HAP-1 (cell line): ENCODE results near the gene PRKCH.

Experiments
- DNase-seq, 2 experiments: peaks; one replicate each; pipeline ENCODE4 v3.0.0-alpha.2; 2016 to 2020; ENCODE audit warnings: low spot score in 2 of 2
- H3K27me3 ChIP-seq: fragments of 250-450 bp; sonication (Bioruptor Pico); 2 replicates; pipeline ENCODE4 v1.5.1; 2020; ENCODE audit warnings: low read depth, mild to moderate bottlenecking, moderate library complexity
- H3K36me3 ChIP-seq: fragments of 250-450 bp; sonication (Bioruptor Pico); replicated peaks from 2 replicates; pipeline ENCODE4 v1.5.1; 2020; ENCODE audit warnings: mild to moderate bottlenecking
- H3K4me1 ChIP-seq: fragments of 250-450 bp; sonication (Bioruptor Pico); 2 replicates; pipeline ENCODE4 v1.5.1; 2020; ENCODE audit warnings: mild to moderate bottlenecking
- H3K4me3 ChIP-seq: fragments of 250-450 bp; sonication (Bioruptor Pico); 2 replicates; pipeline ENCODE4 v1.5.1; 2020; ENCODE audit warnings: mild to moderate bottlenecking, moderate library complexity
- H3K9me3 ChIP-seq: fragments of 250-450 bp; sonication (Bioruptor Pico); 2 replicates; pipeline ENCODE4 v1.5.1; 2020; ENCODE audit warnings: mild to moderate bottlenecking, moderate library complexity
- in situ Hi-C: fragments of 300-500 bp; cut with MboI; formaldehyde crosslinking; loops from 3 replicates; pipeline ENCODE4 v1.14.3; 2020; ENCODE audit warnings: low sequenced_read_pairs, inconsistent platforms, mixed read lengths

The PRKCH gene

GRCh38 chr14:61388173-61388975 lies 67.0 kb downstream of the PRKCH start:
- Histone ChIP-seq H3K9me3 (no peaks in the 10 kb centered on the region), H3K4me3 (no peak overlapping the region), H3K27me3 (peaks cover 3% of the 10 kb centered on the region; the same call in 1 of the 2 replicates), H3K36me3 (no peaks in the 10 kb centered on the region), H3K4me1 (no peaks in the 10 kb centered on the region)
- no peak for DNase-seq
- in situ Hi-C loops = no loop called here

- Histone ChIP-seq H3K27me3 (peaks cover 3% of the 10 kb centered on the region; the same call in 1 of the 2 replicates), H3K9me3 (no peaks in the 10 kb centered on the region), H3K4me1 (no peaks in the 10 kb centered on the region), H3K4me3 (no peak overlapping the region), H3K36me3 (no peaks in the 10 kb centered on the region)
- in situ Hi-C loops = no loop called here
- no peak for DNase-seq
These were observed 67.7 kb downstream of the PRKCH start for GRCh38 chr14:61388976-61389576.

- Histone ChIP-seq H3K36me3 (no peaks in the 10 kb centered on the region), H3K4me1 (no peaks in the 10 kb centered on the region), H3K27me3 (peaks cover 3% of the 10 kb centered on the region; the same call in 1 of the 2 replicates), H3K4me3 (no peak overlapping the region), H3K9me3 (no peaks in the 10 kb centered on the region)
- in situ Hi-C loops = no loop called here
- no peak for DNase-seq
These were observed 69.7 kb downstream of the PRKCH start for GRCh38 chr14:61391119-61391518.

- in situ Hi-C loops = no loop called here
- H3K4me1 ChIP-seq = no peaks in the 10 kb centered on the region
These were observed 70.9 kb downstream of the PRKCH start for GRCh38 chr14:61392297-61392696.

DNA sequence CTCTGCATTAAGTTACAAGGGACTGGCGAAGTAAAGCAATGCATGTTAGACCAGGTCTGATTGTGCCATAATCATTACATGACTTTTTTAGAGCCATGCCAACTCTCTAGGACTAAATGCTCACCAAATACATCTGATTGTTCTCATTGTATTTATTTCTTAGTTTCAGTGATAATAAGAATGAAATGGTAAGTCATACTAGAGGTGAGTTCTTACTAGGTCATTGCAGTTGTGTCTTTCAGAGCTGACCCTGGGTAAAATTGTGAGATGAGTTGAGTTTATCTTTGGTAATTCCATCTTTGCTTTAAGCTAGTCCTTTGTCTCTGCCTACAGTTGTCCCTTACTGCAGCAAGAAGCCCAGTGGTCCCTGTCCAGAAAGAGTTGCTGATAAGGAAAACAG lies 73.2 kb downstream of the PRKCH start:
- 0 out of 2 replicates have a peak, but pooled peaks cover 2% of the 10 kb centered on the region for H3K27me3 ChIP-seq
- DNase-seq = no peak
- no peaks in the 10 kb centered on the region for H3K36me3 ChIP-seq
- H3K9me3 ChIP-seq = no peaks in the 10 kb centered on the region
- in situ Hi-C loops = no loop called here
- no peak overlapping the region for H3K4me3 ChIP-seq
- no peaks in the 10 kb centered on the region for H3K4me1 ChIP-seq

More at GRCh38 chr14:61392297-61392696, 70.9 kb downstream of the PRKCH start:
- Histone ChIP-seq H3K36me3 (no peaks in the 10 kb centered on the region), H3K27me3 (no peaks in the 10 kb centered on the region; the same call in 1 of the 2 replicates), H3K4me3 (no peak overlapping the region), H3K9me3 (no peaks in the 10 kb centered on the region)
- DNase-seq = no peak

DNA sequence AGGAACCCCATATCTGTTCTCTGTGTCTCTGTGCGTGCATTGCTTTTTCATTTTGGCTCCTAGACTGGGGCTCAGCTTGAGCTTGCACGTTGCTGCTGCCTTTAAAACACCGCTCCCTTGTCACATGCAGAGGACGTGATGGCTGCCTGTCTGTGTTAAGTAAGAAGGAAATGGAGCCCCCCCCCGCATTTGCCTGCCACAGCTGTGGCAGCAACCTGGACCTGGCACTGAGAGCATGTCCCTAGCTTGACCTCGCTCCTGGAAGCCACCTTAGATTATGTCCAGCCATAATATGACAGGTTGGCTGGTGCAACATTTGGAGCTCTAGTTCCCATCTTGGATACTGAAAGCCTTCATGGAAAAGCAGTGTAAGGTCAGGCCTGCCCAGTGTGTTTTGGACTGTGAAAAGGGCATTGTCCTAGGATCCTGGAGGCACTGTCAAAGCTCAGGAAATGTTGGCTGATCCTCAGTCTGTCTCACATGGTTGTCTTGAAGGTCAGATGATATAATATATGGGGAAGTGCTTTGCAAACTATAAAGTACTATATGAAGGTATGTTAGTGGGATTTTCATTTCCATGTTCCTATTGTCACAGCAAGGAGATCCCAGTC lies 73.8 kb downstream of the PRKCH start:
- in situ Hi-C loops = no loop called here
- DNase-seq = no peak
- H3K4me3 ChIP-seq = no peak overlapping the region
- H3K4me1 ChIP-seq = no peaks in the 10 kb centered on the region
- H3K27me3 ChIP-seq = 0 out of 2 replicates have a peak, but pooled peaks cover 2% of the 10 kb centered on the region
- no peaks in the 10 kb centered on the region for H3K36me3 ChIP-seq
- no peaks in the 10 kb centered on the region for H3K9me3 ChIP-seq

DNA sequence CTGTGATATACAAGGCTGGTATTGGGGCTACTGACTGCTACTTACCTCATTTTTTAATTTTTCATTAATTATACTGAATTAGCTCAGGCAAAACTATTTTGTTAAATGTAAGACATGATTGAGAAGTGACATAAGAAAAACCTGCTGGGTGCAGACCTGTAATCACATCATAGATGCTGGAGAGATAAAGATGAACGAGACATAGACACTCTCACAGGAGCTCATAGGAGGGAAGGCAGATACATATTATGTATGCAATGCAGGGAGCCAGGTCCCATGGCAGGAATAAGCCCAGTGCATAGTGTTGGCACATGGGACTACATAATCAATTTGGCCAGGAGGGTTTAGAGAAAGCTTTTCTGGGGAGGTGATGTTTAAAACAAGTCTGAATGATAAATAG lies 74.9 kb downstream of the PRKCH start:
- Histone ChIP-seq H3K4me3 (no peak overlapping the region), H3K9me3 (no peaks in the 10 kb centered on the region), H3K27me3 (0 out of 2 replicates have a peak, but pooled peaks cover 2% of the 10 kb centered on the region), H3K4me1 (no peaks in the 10 kb centered on the region), H3K36me3 (no peaks in the 10 kb centered on the region)
- in situ Hi-C loops = no loop called here
- DNase-seq = no peak

DNA sequence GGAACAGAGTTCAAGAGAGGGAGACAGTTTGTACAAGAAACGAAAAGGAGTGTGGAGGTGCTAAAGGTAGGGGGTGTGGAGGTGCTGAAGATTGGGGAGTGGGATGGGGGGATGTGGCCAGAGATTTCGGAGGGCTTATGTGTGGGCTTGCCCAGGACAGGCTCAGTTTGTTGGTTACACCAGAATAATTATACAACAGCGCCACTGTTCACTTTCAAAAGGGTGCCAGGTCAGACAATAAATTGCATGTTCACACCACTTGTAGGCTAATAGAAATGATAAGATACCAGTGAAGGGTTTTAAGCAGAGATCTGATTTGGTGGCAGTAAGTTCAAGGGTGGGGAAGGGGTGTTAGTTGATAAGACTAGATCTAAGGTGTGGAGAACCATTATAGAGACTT lies 75.3 kb downstream of the PRKCH start:
- Histone ChIP-seq H3K27me3 (0 out of 2 replicates have a peak, but pooled peaks cover 2% of the 10 kb centered on the region), H3K4me3 (no peak overlapping the region), H3K9me3 (no peaks in the 10 kb centered on the region), H3K36me3 (no peaks in the 10 kb centered on the region), H3K4me1 (no peaks in the 10 kb centered on the region)
- no peak for DNase-seq
- in situ Hi-C loops = no loop called here

GRCh38 chr14:61397615-61398014 lies 76.2 kb downstream of the PRKCH start:
- H3K4me3 ChIP-seq = no peak overlapping the region
- no peak for DNase-seq
- no peaks in the 10 kb centered on the region for H3K9me3 ChIP-seq
- no peaks in the 10 kb centered on the region for H3K4me1 ChIP-seq
- in situ Hi-C loops = no loop called here
- H3K27me3 ChIP-seq = 0 out of 2 replicates have a peak, but pooled peaks cover 2% of the 10 kb centered on the region
- H3K36me3 ChIP-seq = no peaks in the 10 kb centered on the region

- in situ Hi-C loops = no loop called here
- H3K4me1 ChIP-seq = no peaks in the 10 kb centered on the region
These were observed 76.8 kb downstream of the PRKCH start for GRCh38 chr14:61398221-61398620.

DNA sequence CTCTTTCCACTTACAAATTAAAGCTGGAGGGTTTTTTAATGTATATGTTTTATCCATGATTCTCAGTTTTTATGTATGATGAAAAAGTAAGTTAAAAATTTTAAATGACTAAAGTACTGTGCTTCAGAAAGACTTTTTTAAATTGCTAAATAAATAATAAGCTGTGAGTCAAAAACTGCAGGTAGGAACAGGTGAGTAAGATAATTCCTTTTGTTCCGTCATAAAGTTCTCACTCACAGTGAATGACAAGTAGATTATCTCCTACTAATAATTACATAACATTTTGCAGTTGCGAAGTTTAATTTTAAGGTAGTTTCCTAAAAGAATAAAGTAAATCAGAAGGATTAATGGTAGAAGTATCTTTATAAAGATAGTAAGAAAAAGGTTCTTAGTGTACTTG lies 78.0 kb downstream of the PRKCH start:
- no peak overlapping the region for H3K4me3 ChIP-seq
- no peaks in the 10 kb centered on the region for H3K9me3 ChIP-seq
- H3K27me3 ChIP-seq = 0 out of 2 replicates have a peak, but pooled peaks cover 2% of the 10 kb centered on the region
- no peaks in the 10 kb centered on the region for H3K36me3 ChIP-seq
- no peak for DNase-seq
- in situ Hi-C loops = no loop called here
- H3K4me1 ChIP-seq = no peaks in the 10 kb centered on the region

More at GRCh38 chr14:61398221-61398620, 76.8 kb downstream of the PRKCH start:
- H3K27me3 ChIP-seq = 0 out of 2 replicates have a peak, but pooled peaks cover 2% of the 10 kb centered on the region
- no peaks in the 10 kb centered on the region for H3K36me3 ChIP-seq
- H3K9me3 ChIP-seq = no peaks in the 10 kb centered on the region
- no peak overlapping the region for H3K4me3 ChIP-seq
- no peak for DNase-seq

GRCh38 chr14:61401461-61401860 lies 80.1 kb downstream of the PRKCH start:
- DNase-seq = no peak
- Histone ChIP-seq H3K36me3 (no peaks in the 10 kb centered on the region), H3K4me3 (no peak overlapping the region), H3K27me3 (0 out of 2 replicates have a peak, but pooled peaks cover 2% of the 10 kb centered on the region), H3K4me1 (no peaks in the 10 kb centered on the region), H3K9me3 (no peaks in the 10 kb centered on the region)
- in situ Hi-C loops = no loop called here

DNA sequence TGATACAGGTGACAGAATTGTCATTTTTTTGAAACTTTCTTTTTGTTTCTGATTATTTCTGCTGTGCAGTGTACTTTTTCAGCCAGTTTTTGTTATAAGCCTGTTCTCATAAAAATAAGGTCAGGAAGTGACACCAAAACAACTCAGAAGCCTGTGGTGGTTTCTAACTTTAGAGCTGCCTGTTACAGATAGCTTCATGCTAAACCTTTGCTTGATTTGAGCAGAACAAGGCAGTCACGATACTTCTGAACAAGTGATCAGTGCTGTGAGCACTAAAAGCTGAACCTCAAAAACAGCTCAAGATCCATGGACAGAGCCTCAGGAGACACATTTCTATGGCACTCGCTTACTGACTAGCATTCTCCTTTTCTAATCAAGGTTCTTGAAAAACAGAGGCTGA lies 82.0 kb downstream of the PRKCH start:
- Histone ChIP-seq H3K9me3 (no peaks in the 10 kb centered on the region), H3K4me1 (no peaks in the 10 kb centered on the region), H3K36me3 (no peaks in the 10 kb centered on the region), H3K4me3 (no peak overlapping the region), H3K27me3 (no peaks in the 10 kb centered on the region)
- DNase-seq = no peak
- in situ Hi-C loops = no loop called here

GRCh38 chr14:61404637-61405036 lies 83.3 kb downstream of the PRKCH start:
- no peak for DNase-seq
- Histone ChIP-seq H3K4me3 (no peak overlapping the region), H3K9me3 (no peaks in the 10 kb centered on the region), H3K4me1 (no peaks in the 10 kb centered on the region), H3K27me3 (no peaks in the 10 kb centered on the region), H3K36me3 (no peaks in the 10 kb centered on the region)
- in situ Hi-C loops = no loop called here
